ENCODE results near the gene SLC35F4.

The SLC35F4 gene

DNA sequence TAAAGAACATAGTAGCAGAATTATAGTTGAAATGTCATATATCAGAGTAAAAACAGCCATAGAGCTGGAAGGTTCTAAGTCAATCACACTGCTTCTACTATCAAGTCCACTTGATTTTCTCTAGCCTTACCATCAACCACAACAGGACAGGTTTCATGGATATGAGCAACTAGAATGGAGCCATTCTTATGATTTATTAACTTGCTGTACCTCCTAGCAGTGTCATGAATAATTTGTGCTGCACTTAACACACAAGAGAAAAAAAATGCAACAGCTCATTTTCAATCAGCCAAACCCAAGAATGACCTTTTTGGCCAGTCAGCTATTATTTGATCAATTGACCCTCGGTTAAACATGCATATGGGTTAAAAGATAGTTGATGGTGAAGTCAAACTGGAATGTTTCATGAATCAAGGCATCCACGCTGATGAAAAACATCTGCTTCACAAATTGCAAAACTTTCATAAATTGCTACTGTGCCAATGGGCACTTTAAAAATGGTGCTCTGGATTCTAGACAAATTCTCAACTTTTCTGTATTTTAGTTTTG, 316.8 kb downstream of the SLC35F4 start:
- Histone ChIP-seq H3K9me3 (no peaks in the 10 kb centered on the region), H3K4me3 (ENCODE audit: low read depth, low read length) (no peak overlapping the region), H3K4me1 (no peaks in the 10 kb centered on the region), H3K27me3 (no peaks in the 10 kb centered on the region), H3K36me3 (no peaks in the 10 kb centered on the region)
- TF ChIP-seq, protein P1, sequence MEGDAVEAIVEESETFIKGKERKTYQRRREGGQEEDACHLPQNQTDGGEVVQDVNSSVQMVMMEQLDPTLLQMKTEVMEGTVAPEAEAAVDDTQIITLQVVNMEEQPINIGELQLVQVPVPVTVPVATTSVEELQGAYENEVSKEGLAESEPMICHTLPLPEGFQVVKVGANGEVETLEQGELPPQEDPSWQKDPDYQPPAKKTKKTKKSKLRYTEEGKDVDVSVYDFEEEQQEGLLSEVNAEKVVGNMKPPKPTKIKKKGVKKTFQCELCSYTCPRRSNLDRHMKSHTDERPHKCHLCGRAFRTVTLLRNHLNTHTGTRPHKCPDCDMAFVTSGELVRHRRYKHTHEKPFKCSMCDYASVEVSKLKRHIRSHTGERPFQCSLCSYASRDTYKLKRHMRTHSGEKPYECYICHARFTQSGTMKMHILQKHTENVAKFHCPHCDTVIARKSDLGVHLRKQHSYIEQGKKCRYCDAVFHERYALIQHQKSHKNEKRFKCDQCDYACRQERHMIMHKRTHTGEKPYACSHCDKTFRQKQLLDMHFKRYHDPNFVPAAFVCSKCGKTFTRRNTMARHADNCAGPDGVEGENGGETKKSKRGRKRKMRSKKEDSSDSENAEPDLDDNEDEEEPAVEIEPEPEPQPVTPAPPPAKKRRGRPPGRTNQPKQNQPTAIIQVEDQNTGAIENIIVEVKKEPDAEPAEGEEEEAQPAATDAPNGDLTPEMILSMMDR (IDR thresholded peaks at IDR 0.05; ENCODE audit: low read depth, low read length), result no peak
- DNase-seq, result no peak

DNA sequence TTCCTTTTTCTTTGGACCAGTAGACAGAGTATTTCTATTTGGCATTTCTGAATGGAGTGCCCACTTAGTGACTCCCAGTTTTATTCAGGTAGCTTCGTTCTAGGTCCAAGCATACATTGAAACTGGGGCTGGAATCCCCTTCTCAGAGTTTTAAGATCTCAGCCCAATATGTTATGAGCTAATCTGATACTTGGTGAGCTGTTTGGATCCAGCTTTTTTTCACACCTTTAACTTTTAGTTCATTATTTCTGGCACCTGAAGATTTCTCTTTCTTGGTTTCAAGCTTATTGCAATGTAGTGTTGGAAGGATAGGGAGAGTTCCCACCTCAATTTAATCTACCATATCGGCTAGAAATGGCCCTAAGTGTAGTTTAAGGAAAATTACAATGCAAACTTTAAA, 318.8 kb downstream of the SLC35F4 start:
- H3K4me3 ChIP-seq (ENCODE audit: low read depth, low read length), result no peak overlapping the region
- DNase-seq, result no peak
- no peaks in the 10 kb centered on the region for H3K4me1 ChIP-seq
- no peaks in the 10 kb centered on the region for H3K36me3 ChIP-seq
- no peaks in the 10 kb centered on the region for H3K27me3 ChIP-seq
- no peaks in the 10 kb centered on the region for H3K9me3 ChIP-seq
- TF ChIP-seq, protein P1 (IDR thresholded peaks at IDR 0.05; ENCODE audit: low read depth, low read length), result no peak

GRCh38 chr14:57533214-57533613, 332.7 kb downstream of the SLC35F4 start:
- no peak for DNase-seq
- no peaks in the 10 kb centered on the region for H3K36me3 ChIP-seq
- TF ChIP-seq, protein P1 (IDR thresholded peaks at IDR 0.05; ENCODE audit: low read depth, low read length), result peak; percentile 28
- no peaks in the 10 kb centered on the region for H3K9me3 ChIP-seq
- H3K27me3 ChIP-seq, result no peaks in the 10 kb centered on the region
- no peak overlapping the region for H3K4me3 ChIP-seq (ENCODE audit: low read depth, low read length)
- no peaks in the 10 kb centered on the region for H3K4me1 ChIP-seq

- no peaks in the 10 kb centered on the region for H3K9me3 ChIP-seq
- TF ChIP-seq, protein P1 (IDR thresholded peaks at IDR 0.05; ENCODE audit: low read depth, low read length), result no peak
These were observed 335.3 kb downstream of the SLC35F4 start for GRCh38 chr14:57530571-57530970.

GRCh38 chr14:57526942-57527341, 338.9 kb downstream of the SLC35F4 start:
- TF ChIP-seq, protein P1 (IDR thresholded peaks at IDR 0.05; ENCODE audit: low read depth, low read length), result no peak
- Histone ChIP-seq H3K27me3 (no peaks in the 10 kb centered on the region), H3K4me1 (no peaks in the 10 kb centered on the region), H3K4me3 (ENCODE audit: low read depth, low read length) (no peak overlapping the region), H3K9me3 (no peaks in the 10 kb centered on the region), H3K36me3 (no peaks in the 10 kb centered on the region)
- no peak for DNase-seq

More at GRCh38 chr14:57530571-57530970, 335.3 kb downstream of the SLC35F4 start:
- no peak for DNase-seq
- no peaks in the 10 kb centered on the region for H3K36me3 ChIP-seq
- no peaks in the 10 kb centered on the region for H3K27me3 ChIP-seq
- no peak overlapping the region for H3K4me3 ChIP-seq (ENCODE audit: low read depth, low read length)
- H3K4me1 ChIP-seq, result no peaks in the 10 kb centered on the region

GRCh38 chr14:57519043-57519442, 346.8 kb downstream of the SLC35F4 start:
- H3K9me3 ChIP-seq, result no peaks in the 10 kb centered on the region
- DNase-seq, result no peak
- no peaks in the 10 kb centered on the region for H3K27me3 ChIP-seq
- TF ChIP-seq, protein P1 (IDR thresholded peaks at IDR 0.05; ENCODE audit: low read depth, low read length), result no peak
- no peaks in the 10 kb centered on the region for H3K4me1 ChIP-seq
- H3K36me3 ChIP-seq, result no peaks in the 10 kb centered on the region
- no peak overlapping the region for H3K4me3 ChIP-seq (ENCODE audit: low read depth, low read length)

Data from BE2C (cell line).